Glutamatergic neuron (in vitro differentiated cells): ENCODE data around the gene NGEF. TPM values are rescaled to one million over a fixed set of nuclear protein-coding genes. Genes with fewer than 3 reads are reported as not detected.

ENCODE experiments used
- DNase-seq: peaks from one replicate; pipeline ENCODE4 v3.0.0; 2022
- H3K27ac Mint-ChIP-seq: one replicate; pipeline ENCODE4 v1.8.0; 2020; ENCODE audit warnings: mild to moderate bottlenecking, mixed read lengths, inconsistent platforms; ENCODE audit not compliant: unreplicated experiment
- H3K27me3 Mint-ChIP-seq: one replicate; pipeline ENCODE4 v1.8.0; 2020; ENCODE audit warnings: mild to moderate bottlenecking, moderate library complexity, mixed read lengths, inconsistent platforms; ENCODE audit not compliant: unreplicated experiment
- H3K36me3 Mint-ChIP-seq: one replicate; pipeline ENCODE4 v1.8.0; 2020; ENCODE audit warnings: mild to moderate bottlenecking, mixed read lengths, inconsistent platforms; ENCODE audit not compliant: unreplicated experiment
- H3K4me1 Mint-ChIP-seq: one replicate; pipeline ENCODE4 v1.8.0; 2020; ENCODE audit warnings: mild to moderate bottlenecking, low read depth, mixed read lengths, inconsistent platforms; ENCODE audit not compliant: unreplicated experiment
- H3K4me3 Mint-ChIP-seq: one replicate; pipeline ENCODE4 v1.8.0; 2020; ENCODE audit warnings: mild to moderate bottlenecking, mixed read lengths, inconsistent platforms; ENCODE audit not compliant: unreplicated experiment
- H3K9me3 Mint-ChIP-seq: one replicate; pipeline ENCODE4 v1.8.0; 2020; ENCODE audit warnings: mild to moderate bottlenecking, moderate library complexity, mixed read lengths, inconsistent platforms; ENCODE audit not compliant: unreplicated experiment
- total RNA-seq: library from RNA; stranded (reverse); fragmentation: NEBNext Ultra II Directional; extraction: Animal tissue kit (Norgen Biotek cat#: 25700); gene quantifications from one replicate; pipeline ENCODE4 v1.2.1, GENCODE V29; 2021; ENCODE audit not compliant: unreplicated experiment
- TF ChIP-seq, protein P1 (sequence below): fragments of 200-600 bp; sonication (generic); IDR thresholded peaks from one replicate; pipeline ENCODE4 v1.5.0; 2021; ENCODE audit not compliant: partially characterized antibody, unreplicated experiment

Gene NGEF
- total RNA-seq, 1 donor from 2014 or later: 7.2 TPM

DNA sequence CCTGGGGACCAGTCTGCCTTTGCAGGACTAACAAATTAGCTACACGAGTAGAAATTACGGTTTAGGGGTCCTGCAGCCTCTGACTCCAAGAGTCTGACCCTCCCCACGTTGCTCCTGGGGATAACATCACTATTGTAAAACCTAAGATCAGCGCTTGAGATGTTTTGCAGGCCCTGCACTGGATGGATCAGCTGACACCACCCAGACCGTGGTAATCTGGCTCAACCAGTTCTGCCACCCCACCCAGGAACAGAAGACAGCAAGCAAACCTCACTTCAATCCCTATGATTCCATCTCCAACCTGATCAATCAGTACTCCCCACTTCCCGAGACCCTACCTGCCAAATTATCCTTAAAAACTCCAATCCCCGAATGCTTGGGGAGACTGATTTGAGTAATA lies 31.7 kb downstream of the NGEF start:
- no peak overlapping the region for H3K27ac Mint-ChIP-seq

GRCh38 chr2:232980683-232981082 lies 32.4 kb downstream of the NGEF start:
- TF ChIP-seq, protein P1, sequence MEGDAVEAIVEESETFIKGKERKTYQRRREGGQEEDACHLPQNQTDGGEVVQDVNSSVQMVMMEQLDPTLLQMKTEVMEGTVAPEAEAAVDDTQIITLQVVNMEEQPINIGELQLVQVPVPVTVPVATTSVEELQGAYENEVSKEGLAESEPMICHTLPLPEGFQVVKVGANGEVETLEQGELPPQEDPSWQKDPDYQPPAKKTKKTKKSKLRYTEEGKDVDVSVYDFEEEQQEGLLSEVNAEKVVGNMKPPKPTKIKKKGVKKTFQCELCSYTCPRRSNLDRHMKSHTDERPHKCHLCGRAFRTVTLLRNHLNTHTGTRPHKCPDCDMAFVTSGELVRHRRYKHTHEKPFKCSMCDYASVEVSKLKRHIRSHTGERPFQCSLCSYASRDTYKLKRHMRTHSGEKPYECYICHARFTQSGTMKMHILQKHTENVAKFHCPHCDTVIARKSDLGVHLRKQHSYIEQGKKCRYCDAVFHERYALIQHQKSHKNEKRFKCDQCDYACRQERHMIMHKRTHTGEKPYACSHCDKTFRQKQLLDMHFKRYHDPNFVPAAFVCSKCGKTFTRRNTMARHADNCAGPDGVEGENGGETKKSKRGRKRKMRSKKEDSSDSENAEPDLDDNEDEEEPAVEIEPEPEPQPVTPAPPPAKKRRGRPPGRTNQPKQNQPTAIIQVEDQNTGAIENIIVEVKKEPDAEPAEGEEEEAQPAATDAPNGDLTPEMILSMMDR: no peak
- Mint-ChIP-seq H3K4me3 (no peak overlapping the region), H3K4me1 (no peaks in the 10 kb centered on the region), H3K9me3 (peaks cover 3% of the 10 kb centered on the region), H3K27ac (no peak overlapping the region), H3K36me3 (no peaks in the 10 kb centered on the region), H3K27me3 (peaks cover 3% of the 10 kb centered on the region)
- no peak for DNase-seq

More for the DNA sequence above, 31.7 kb downstream of the NGEF start:
- peaks cover 3% of the 10 kb centered on the region for H3K27me3 Mint-ChIP-seq
- no peak overlapping the region for H3K4me3 Mint-ChIP-seq
- TF ChIP-seq, protein P1: no peak
- no peak for DNase-seq
- H3K4me1 Mint-ChIP-seq: no peaks in the 10 kb centered on the region
- peaks cover 6% of the 10 kb centered on the region for H3K36me3 Mint-ChIP-seq
- peaks cover 3% of the 10 kb centered on the region for H3K9me3 Mint-ChIP-seq

- DNase-seq: no peak
- no peak overlapping the region for H3K27ac Mint-ChIP-seq
These were observed 33.1 kb downstream of the NGEF start for GRCh38 chr2:232979871-232980461.

GRCh38 chr2:232977438-232977971 lies 35.6 kb downstream of the NGEF start:
- TF ChIP-seq, protein P1: no peak

More at GRCh38 chr2:232979871-232980461, 33.1 kb downstream of the NGEF start:
- H3K9me3 Mint-ChIP-seq: peaks cover 3% of the 10 kb centered on the region
- no peaks in the 10 kb centered on the region for H3K36me3 Mint-ChIP-seq
- no peaks in the 10 kb centered on the region for H3K4me1 Mint-ChIP-seq
- TF ChIP-seq, protein P1: no peak
- no peak overlapping the region for H3K4me3 Mint-ChIP-seq
- peaks cover 3% of the 10 kb centered on the region for H3K27me3 Mint-ChIP-seq

DNA sequence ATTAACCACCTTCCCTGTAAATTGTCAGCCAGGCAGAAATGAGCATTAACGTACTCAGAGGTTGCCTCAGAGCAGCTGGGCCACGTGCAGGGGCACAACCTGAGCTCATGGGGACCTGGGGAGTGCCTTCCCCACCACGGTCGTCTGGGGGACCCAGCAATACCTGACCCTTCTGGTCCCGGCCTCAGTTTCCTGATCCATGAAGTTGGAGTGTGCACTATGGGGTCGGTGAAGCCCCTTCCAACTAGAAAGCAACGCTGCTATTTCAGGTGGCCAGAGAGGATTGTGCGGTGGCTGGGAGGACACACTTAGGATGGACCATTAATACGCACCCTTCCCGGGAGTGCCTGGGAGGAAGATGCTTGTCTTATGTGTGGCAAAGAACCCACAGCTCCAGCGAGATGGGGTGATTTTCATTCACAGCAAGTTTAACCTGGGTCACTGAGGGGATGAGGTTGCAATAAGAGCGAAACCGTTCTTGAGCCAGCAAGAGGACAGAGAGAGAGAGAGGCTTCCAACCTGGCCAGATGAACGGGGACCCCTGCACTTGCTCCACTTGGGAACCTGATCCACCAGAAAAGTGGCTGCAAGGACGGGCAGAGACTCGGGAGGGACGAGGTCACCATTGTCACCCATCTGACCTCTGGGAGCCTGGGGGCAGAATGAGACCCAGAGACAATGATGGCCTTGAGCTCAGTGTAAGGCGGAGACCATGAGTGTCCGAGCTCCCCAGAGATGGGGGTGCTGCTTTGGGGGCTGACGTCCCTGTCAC lies 36.2 kb downstream of the NGEF start:
- Mint-ChIP-seq H3K4me1 (peaks cover 7% of the 10 kb centered on the region), H3K9me3 (peaks cover 3% of the 10 kb centered on the region), H3K4me3 (no peak overlapping the region), H3K36me3 (no peaks in the 10 kb centered on the region), H3K27me3 (peaks cover 6% of the 10 kb centered on the region), H3K27ac (no peak overlapping the region)
- TF ChIP-seq, protein P1: no peak
- no peak for DNase-seq

More at GRCh38 chr2:232977438-232977971, 35.6 kb downstream of the NGEF start:
- Mint-ChIP-seq H3K27ac (no peak overlapping the region), H3K36me3 (no peaks in the 10 kb centered on the region), H3K4me1 (peaks cover 7% of the 10 kb centered on the region), H3K9me3 (peaks cover 3% of the 10 kb centered on the region), H3K4me3 (no peak overlapping the region), H3K27me3 (peaks cover 6% of the 10 kb centered on the region)
- DNase-seq: no peak
